GM12878 (cell line): Measurements from ENCODE around the gene NHS. TPM values are rescaled to one million over a fixed set of nuclear protein-coding genes. Genes with fewer than 3 reads are reported as not detected.

Experiments used
- ATAC-seq: fragments of 200-7000 bp; cut with Tn5 transposase; 3 replicates; pipeline ENCODE4 v1.9.1; 2020; ENCODE audit warnings: mild to moderate bottlenecking, moderate library complexity
- BruUV-seq: library from RNA; stranded (reverse); fragments of 400-500 nt; replicated peaks from 2 replicates; lab custom pipeline; 2021; lab: Mats Ljungman, UMichigan
- CTCF ChIA-PET: fragments of 300-600 bp; sonication (Branson Sonifier 250); formaldehyde crosslinking; extraction: SDS; loops from one replicate; lab custom pipeline; 2021; ENCODE audit warnings: inconsistent platforms; lab: Yijun Ruan, JAX
- POLR2A ChIA-PET: fragments of 350-600 bp; formaldehyde crosslinking; extraction: SDS; loops from one replicate; lab custom pipeline; 2021; ENCODE audit warnings: inconsistent platforms; lab: Charles Lee
- RAD21 ChIA-PET: fragments of 300-600 bp; sonication (Branson Sonifier 250); formaldehyde crosslinking; loops from one replicate; lab custom pipeline; 2023; ENCODE audit warnings: antibody characterized with exemption; ENCODE audit not compliant: unreplicated experiment; lab: Charles Lee
- SMC1A ChIA-PET: fragments of 300-600 bp; sonication (Branson Sonifier 250); formaldehyde crosslinking; loops from one replicate; lab custom pipeline; 2023; ENCODE audit not compliant: unreplicated experiment, uncharacterized antibody; lab: Charles Lee
- DNase-seq: peaks from one replicate; pipeline ENCODE4 v3.0.0-alpha.2; 2011; ENCODE audit warnings: low read depth, low spot score
- FAIRE-seq: peaks from 3 replicates; lab custom pipeline; 2011; peaks lifted over from hg19 to GRCh38; lab: Jason Lieb, UNC
- H2AFZ ChIP-seq: 2 replicates; pipeline ENCODE4 v1.6.0; 2011; ENCODE audit warnings: low read depth, low read length, control low read depth; ENCODE audit not compliant: control insufficient read depth
- H3K27ac ChIP-seq: 2 replicates; pipeline ENCODE4 v1.5.1; 2011; ENCODE audit warnings: control low read depth; ENCODE audit not compliant: control insufficient read depth, insufficient read depth
- H3K27me3 ChIP-seq, 2 experiments: replicated peaks in 1 of 2; 2 replicates each; pipeline versions ENCODE4 v1.6.0 to v1.6.1; 2011; ENCODE audit warnings: low read length in 1 of 2; ENCODE audit not compliant: control insufficient read depth in 2 of 2, insufficient read depth in 2 of 2
- H3K36me3 ChIP-seq, 2 experiments: 2 replicates each; pipeline ENCODE4 v1.5.1; 2011; ENCODE audit warnings: low read length in 1 of 2; ENCODE audit not compliant: control insufficient read depth in 2 of 2, insufficient read depth in 2 of 2
- H3K4me1 ChIP-seq: 2 replicates; pipeline ENCODE4 v1.6.1; 2011; ENCODE audit warnings: mild to moderate bottlenecking, low read length, moderate library complexity, mixed read lengths; ENCODE audit not compliant: control insufficient read depth, insufficient read depth
- H3K4me2 ChIP-seq: 2 replicates; pipeline ENCODE4 v1.6.0; 2011; ENCODE audit warnings: control low read depth; ENCODE audit not compliant: control insufficient read depth, insufficient read depth
- H3K4me3 ChIP-seq: fragments of 200-600 bp; sonication (generic); 2 replicates; pipeline ENCODE4 v1.5.1; 2016
- H3K79me2 ChIP-seq: 2 replicates; pipeline ENCODE4 v1.6.0; 2011; ENCODE audit warnings: low read length; ENCODE audit not compliant: control insufficient read depth, insufficient read depth
- H3K9ac ChIP-seq: 2 replicates; pipeline ENCODE4 v1.8.0; 2011; ENCODE audit warnings: low read length, control low read depth, mixed read lengths; ENCODE audit not compliant: control insufficient read depth, insufficient read depth
- H3K9me3 ChIP-seq: replicated peaks from 3 replicates; pipeline ENCODE4 v1.5.1; 2011; ENCODE audit warnings: mild to moderate bottlenecking, low read length; ENCODE audit not compliant: control insufficient read depth, insufficient read depth
- H4K20me1 ChIP-seq: 2 replicates; pipeline ENCODE4 v1.6.0; 2011; ENCODE audit not compliant: control insufficient read depth, insufficient read depth
- BHLHE40 ChIP-seq, 2 experiments: fragments of 450-650 bp in 1 of 2; IDR thresholded peaks; 2 replicates each; pipeline ENCODE4 v1.6.1; 2011 to 2017; ENCODE audit warnings: low read depth in 2 of 2, borderline replicate concordance in 1 of 2, improper control_type of control experiment in 1 of 2, low read length in 1 of 2, mild to moderate bottlenecking in 1 of 2
- BMI1 ChIP-seq: fragments of 450-650 bp; IDR thresholded peaks from 2 replicates; pipeline ENCODE4 v1.6.1; 2016; ENCODE audit warnings: mild to moderate bottlenecking, moderate library complexity, borderline replicate concordance
- CHD1 ChIP-seq: IDR thresholded peaks from 2 replicates; pipeline ENCODE4 v1.6.1; 2012; ENCODE audit warnings: low read depth, low read length, improper control_type of control experiment
- JUND ChIP-seq: IDR thresholded peaks from 2 replicates; pipeline ENCODE4 v1.6.1; 2012; ENCODE audit warnings: low read depth, mild to moderate bottlenecking, low read length, improper control_type of control experiment, moderate library complexity
- LARP7 ChIP-seq: fragments of 450-650 bp; IDR thresholded peaks from 2 replicates; pipeline ENCODE4 v1.6.1; 2017; ENCODE audit warnings: mild to moderate bottlenecking
- NFXL1 ChIP-seq: fragments of 450-650 bp; IDR thresholded peaks from 2 replicates; pipeline ENCODE4 v1.6.1; 2017; ENCODE audit warnings: antibody characterized with exemption, mild to moderate bottlenecking, borderline replicate concordance
- NFYB ChIP-seq: IDR thresholded peaks from 2 replicates; pipeline ENCODE4 v1.6.1; 2011; ENCODE audit warnings: low read depth, mild to moderate bottlenecking, low read length, improper control_type of control experiment, moderate library complexity; ENCODE audit not compliant: insufficient read depth
- POLR2AphosphoS5 ChIP-seq: IDR thresholded peaks from 2 replicates; pipeline ENCODE4 v1.6.1; 2011; ENCODE audit warnings: mild to moderate bottlenecking, low read length, inconsistent platforms
- POU2F2 ChIP-seq: IDR thresholded peaks from 3 replicates; pipeline ENCODE4 v1.6.1; 2011; ENCODE audit warnings: low read depth, mild to moderate bottlenecking, low read length, borderline replicate concordance
- RCOR1 ChIP-seq: conservative IDR thresholded peaks from 2 replicates; pipeline ENCODE4 v1.6.1; 2012; ENCODE audit warnings: low read depth, low read length, improper control_type of control experiment
- SIN3A ChIP-seq: IDR thresholded peaks from 2 replicates; pipeline ENCODE4 v1.6.1; 2012; ENCODE audit warnings: low read depth, low read length, improper control_type of control experiment
- SMAD5 ChIP-seq: IDR thresholded peaks from 2 replicates; pipeline ENCODE4 v1.6.1; 2016; ENCODE audit warnings: antibody characterized with exemption, low read depth
- TCF12 ChIP-seq: IDR thresholded peaks from 2 replicates; pipeline ENCODE4 v1.6.1; 2011; ENCODE audit warnings: low read depth, mild to moderate bottlenecking, low read length
- ZNF207 ChIP-seq: fragments of 450-650 bp; IDR thresholded peaks from 2 replicates; pipeline ENCODE4 v1.6.1; 2014; ENCODE audit warnings: antibody characterized with exemption, mild to moderate bottlenecking, borderline replicate concordance
- WGBS: methylation state at CpG from one replicate; pipeline ENCODE4 v1.1.6; 2016; ENCODE audit warnings: low lambda C conversion rate; ENCODE audit not compliant: insufficient replicate concordance, insufficient coverage; ENCODE audit errors: missing lambda C conversion rate; 5-methylcytosine and 5-hydroxymethylcytosine counted together
- in situ Hi-C: fragments of 300-500 bp; cut with MboI; formaldehyde crosslinking; loops from 9 replicates; pipeline ENCODE4 v1.14.3; 2018; ENCODE audit warnings: mixed read lengths
- intact Hi-C: fragments of 100-400 bp; cut with micrococcal nuclease; formaldehyde crosslinking; loops from one replicate; pipeline ENCODE4 v1.14.2; 2022; ENCODE audit not compliant: unreplicated experiment
- polyA plus RNA-seq, 11 experiments: library from polyadenylated mRNA; depleted of rRNA in 4 of 11; unstranded in 6 of 11; stranded (reverse) in 5 of 11; fragments of >200 nt; fragmentation: Nextera tagmentation in 4 of 11; fragmentation: Illumina TruSeq in 1 of 11; extraction: Ambion mirVana in 4 of 11; extraction: Trizol in 1 of 11; gene quantifications; 1 replicate in 1 of 11; 2 replicates in 10 of 11; pipeline versions ENCODE4 v1.2.1 to v1.2.3, GENCODE V29; 2011 to 2016; ENCODE audit warnings: inconsistent platforms in 2 of 11, missing spikeins in 2 of 11, low read depth in 1 of 11
- total RNA-seq, 4 experiments: library from RNA; depleted of rRNA in 3 of 4; stranded (reverse); fragments of >200 nt in 3 of 4; fragmentation: Illumina TruSeq in 1 of 4; extraction: Trizol in 1 of 4; gene quantifications; 2 replicates each; pipeline versions ENCODE4 v1.2.1 to v1.2.3, GENCODE V29; 2013 to 2021
- TF ChIP-seq, protein P1 (sequence below): fragments of 450-650 bp; IDR thresholded peaks from 2 replicates; pipeline ENCODE4 v1.6.1; 2014; ENCODE audit warnings: mild to moderate bottlenecking
- TF ChIP-seq, protein P2 (sequence below): IDR thresholded peaks from 2 replicates; pipeline ENCODE4 v1.6.1; 2012; ENCODE audit warnings: mild to moderate bottlenecking, low read depth, low read length
- TF ChIP-seq, protein P3 (sequence below): fragments of 450-650 bp; IDR thresholded peaks from 2 replicates; pipeline ENCODE4 v1.6.1; 2016; ENCODE audit warnings: mild to moderate bottlenecking

The NHS gene
- total and polyA plus RNA-seq, 10 of the 15 experiments (the other 5 are each of a cell fraction or from before 2014, with no cell fraction given): under 0.01 to 0.07 (median 0.03) TPM; not detected in 7

DNA sequence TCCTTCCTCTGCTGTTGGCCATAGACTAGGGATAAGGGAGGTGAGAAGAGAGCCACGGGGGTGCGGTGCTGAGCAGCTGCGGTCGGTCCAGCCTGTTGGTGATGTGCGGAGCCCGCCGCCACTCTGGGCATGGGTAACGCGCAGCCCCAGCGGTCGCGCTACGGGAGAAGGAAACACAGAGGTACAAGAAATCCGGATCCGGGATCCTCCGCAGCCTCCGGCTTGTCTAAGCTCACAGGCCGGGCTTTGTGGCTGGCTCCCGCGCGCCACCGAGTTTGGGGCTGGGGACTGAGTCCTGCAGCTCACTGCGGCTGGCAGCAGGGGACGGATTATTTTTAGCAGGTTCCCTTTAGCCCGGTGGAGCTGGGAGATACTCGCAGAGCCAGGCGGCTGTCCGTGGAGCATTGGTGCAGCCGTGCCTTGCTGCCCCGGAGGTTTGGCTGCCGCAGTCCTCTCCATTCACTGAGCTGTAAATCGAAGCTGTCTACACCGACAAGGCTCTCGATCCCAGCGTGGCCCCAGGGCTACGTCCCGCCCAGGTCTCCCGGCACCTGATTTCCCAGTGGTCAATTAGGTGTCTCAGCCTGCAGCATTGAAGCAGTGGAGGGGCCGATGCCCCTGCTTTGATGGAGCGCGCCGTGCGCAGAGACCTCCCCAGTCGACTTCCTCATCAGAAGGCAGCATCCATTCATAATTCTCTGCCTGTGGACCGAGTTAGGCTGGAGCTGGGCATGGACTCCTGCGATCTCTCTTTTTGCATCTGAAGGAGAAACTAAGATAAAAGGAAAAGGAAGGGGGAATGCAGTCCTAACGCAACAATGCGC is 280.4 kb downstream of the NHS start:
- H3K4me3 ChIP-seq: no peak overlapping the region
- 44% methylated on average over 42 of the region's 48 CpGs for WGBS
- BruUV-seq: no TSS peak
- in situ Hi-C loops: no loop called here
- ATAC-seq: no peak
- SMC1A ChIA-PET: no interaction called here
- H3K4me1 ChIP-seq: no peaks in the 10 kb centered on the region
- no peak overlapping the region for H3K4me2 ChIP-seq
- no peaks in the 10 kb centered on the region for H4K20me1 ChIP-seq
- no peak for DNase-seq
- POLR2A ChIA-PET: no interaction called here
- intact Hi-C loops: no loop called here
- CTCF ChIA-PET: no interaction called here
- no peak overlapping the region for H2AFZ ChIP-seq
- no peak overlapping the region for H3K27ac ChIP-seq
- RAD21 ChIA-PET: no interaction called here
- FAIRE-seq: no peak
- no peak overlapping the region for H3K9ac ChIP-seq
- no peaks in the 10 kb centered on the region for H3K79me2 ChIP-seq
- no peaks in the 10 kb centered on the region for H3K36me3 ChIP-seq
- H3K27me3 ChIP-seq: no peaks in the 10 kb centered on the region; a peak in 1 of 4 replicates
- H3K9me3 ChIP-seq: no peaks in the 10 kb centered on the region; the same call in 2 of the 3 replicates
- TF ChIP-seq SIN3A: no peak
- TF ChIP-seq SMAD5: no peak
- TF ChIP-seq LARP7: no peak
- TF ChIP-seq, protein P1, sequence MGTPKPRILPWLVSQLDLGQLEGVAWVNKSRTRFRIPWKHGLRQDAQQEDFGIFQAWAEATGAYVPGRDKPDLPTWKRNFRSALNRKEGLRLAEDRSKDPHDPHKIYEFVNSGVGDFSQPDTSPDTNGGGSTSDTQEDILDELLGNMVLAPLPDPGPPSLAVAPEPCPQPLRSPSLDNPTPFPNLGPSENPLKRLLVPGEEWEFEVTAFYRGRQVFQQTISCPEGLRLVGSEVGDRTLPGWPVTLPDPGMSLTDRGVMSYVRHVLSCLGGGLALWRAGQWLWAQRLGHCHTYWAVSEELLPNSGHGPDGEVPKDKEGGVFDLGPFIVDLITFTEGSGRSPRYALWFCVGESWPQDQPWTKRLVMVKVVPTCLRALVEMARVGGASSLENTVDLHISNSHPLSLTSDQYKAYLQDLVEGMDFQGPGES: no peak
- TF ChIP-seq RCOR1: no peak
- TF ChIP-seq BHLHE40 (IDR thresholded peaks at IDR 0.05; ENCODE audit: borderline replicate concordance in 1 of 2, low read depth in 2 of 2, low read length in 1 of 2): no peak
- TF ChIP-seq ZNF207: no peak
- no peak for TF ChIP-seq TCF12
- TF ChIP-seq CHD1: no peak
- TF ChIP-seq BMI1: no peak
- TF ChIP-seq, protein P2, sequence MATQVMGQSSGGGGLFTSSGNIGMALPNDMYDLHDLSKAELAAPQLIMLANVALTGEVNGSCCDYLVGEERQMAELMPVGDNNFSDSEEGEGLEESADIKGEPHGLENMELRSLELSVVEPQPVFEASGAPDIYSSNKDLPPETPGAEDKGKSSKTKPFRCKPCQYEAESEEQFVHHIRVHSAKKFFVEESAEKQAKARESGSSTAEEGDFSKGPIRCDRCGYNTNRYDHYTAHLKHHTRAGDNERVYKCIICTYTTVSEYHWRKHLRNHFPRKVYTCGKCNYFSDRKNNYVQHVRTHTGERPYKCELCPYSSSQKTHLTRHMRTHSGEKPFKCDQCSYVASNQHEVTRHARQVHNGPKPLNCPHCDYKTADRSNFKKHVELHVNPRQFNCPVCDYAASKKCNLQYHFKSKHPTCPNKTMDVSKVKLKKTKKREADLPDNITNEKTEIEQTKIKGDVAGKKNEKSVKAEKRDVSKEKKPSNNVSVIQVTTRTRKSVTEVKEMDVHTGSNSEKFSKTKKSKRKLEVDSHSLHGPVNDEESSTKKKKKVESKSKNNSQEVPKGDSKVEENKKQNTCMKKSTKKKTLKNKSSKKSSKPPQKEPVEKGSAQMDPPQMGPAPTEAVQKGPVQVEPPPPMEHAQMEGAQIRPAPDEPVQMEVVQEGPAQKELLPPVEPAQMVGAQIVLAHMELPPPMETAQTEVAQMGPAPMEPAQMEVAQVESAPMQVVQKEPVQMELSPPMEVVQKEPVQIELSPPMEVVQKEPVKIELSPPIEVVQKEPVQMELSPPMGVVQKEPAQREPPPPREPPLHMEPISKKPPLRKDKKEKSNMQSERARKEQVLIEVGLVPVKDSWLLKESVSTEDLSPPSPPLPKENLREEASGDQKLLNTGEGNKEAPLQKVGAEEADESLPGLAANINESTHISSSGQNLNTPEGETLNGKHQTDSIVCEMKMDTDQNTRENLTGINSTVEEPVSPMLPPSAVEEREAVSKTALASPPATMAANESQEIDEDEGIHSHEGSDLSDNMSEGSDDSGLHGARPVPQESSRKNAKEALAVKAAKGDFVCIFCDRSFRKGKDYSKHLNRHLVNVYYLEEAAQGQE: no peak
- no peak for TF ChIP-seq NFXL1
- TF ChIP-seq NFYB: no peak
- TF ChIP-seq POU2F2: no peak
- TF ChIP-seq JUND: no peak
- TF ChIP-seq POLR2AphosphoS5: no peak
- TF ChIP-seq, protein P3, sequence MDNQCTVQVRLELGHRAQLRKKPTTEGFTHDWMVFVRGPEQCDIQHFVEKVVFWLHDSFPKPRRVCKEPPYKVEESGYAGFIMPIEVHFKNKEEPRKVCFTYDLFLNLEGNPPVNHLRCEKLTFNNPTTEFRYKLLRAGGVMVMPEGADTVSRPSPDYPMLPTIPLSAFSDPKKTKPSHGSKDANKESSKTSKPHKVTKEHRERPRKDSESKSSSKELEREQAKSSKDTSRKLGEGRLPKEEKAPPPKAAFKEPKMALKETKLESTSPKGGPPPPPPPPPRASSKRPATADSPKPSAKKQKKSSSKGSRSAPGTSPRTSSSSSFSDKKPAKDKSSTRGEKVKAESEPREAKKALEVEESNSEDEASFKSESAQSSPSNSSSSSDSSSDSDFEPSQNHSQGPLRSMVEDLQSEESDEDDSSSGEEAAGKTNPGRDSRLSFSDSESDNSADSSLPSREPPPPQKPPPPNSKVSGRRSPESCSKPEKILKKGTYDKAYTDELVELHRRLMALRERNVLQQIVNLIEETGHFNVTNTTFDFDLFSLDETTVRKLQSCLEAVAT: no peak
